HepG2 (cell line): ENCODE results near the gene POLG2. TPM values are rescaled to one million over a fixed set of nuclear protein-coding genes. Genes with fewer than 3 reads are reported as not detected.
A peak's percentile ranks its signal among the peaks of the same experiment; 100 is the strongest.

Experiments
- BCLAF1 ChIP-seq: fragments of 450-650 bp; IDR thresholded peaks from 2 replicates; pipeline ENCODE4 v1.6.1; 2017; ENCODE audit warnings: mild to moderate bottlenecking
- CERS6 ChIP-seq: sonication (generic); formaldehyde crosslinking; IDR thresholded peaks from 2 replicates; pipeline ENCODE4 v1.5.0; 2020; ENCODE audit warnings: missing genetic modification reagents
- DBP ChIP-seq: sonication (generic); formaldehyde crosslinking; IDR thresholded peaks from 2 replicates; pipeline ENCODE4 v1.4.0; 2020; ENCODE audit warnings: missing genetic modification reagents; ENCODE audit errors: not compliant biosample characterization
- DNMT1 ChIP-seq: sonication (generic); formaldehyde crosslinking; IDR thresholded peaks from 2 replicates; pipeline ENCODE4 v1.5.1; 2020; ENCODE audit warnings: mild to moderate bottlenecking, missing genetic modification reagents
- FOXC1 ChIP-seq: sonication (generic); formaldehyde crosslinking; IDR thresholded peaks from 2 replicates; pipeline ENCODE4 v1.8.0; 2022; ENCODE audit warnings: mild to moderate bottlenecking, missing genetic modification reagents, borderline replicate concordance
- HNRNPH1 ChIP-seq: fragments of 200-400 bp; formaldehyde crosslinking; optimal IDR thresholded peaks from 2 replicates; pipeline ENCODE3; 2017; ENCODE audit warnings: mild to moderate bottlenecking, low read depth, low read length
- JUND ChIP-seq: sonication (generic); formaldehyde crosslinking; IDR thresholded peaks from 2 replicates; pipeline ENCODE4 v1.8.0; 2022; ENCODE audit warnings: mild to moderate bottlenecking, missing genetic modification reagents
- KAT8 ChIP-seq: IDR thresholded peaks from 2 replicates; pipeline ENCODE4 v1.6.1; 2016; ENCODE audit warnings: missing genetic modification reagents, missing compliant biosample characterization
- KLF12 ChIP-seq: sonication (generic); formaldehyde crosslinking; IDR thresholded peaks from 2 replicates; pipeline ENCODE4 v1.4.0; 2020; ENCODE audit warnings: missing genetic modification reagents, borderline replicate concordance
- MLXIP ChIP-seq: sonication (generic); formaldehyde crosslinking; IDR thresholded peaks from 2 replicates; pipeline ENCODE4 v1.9.0; 2021; ENCODE audit warnings: missing genetic modification reagents, borderline replicate concordance
- MTERF4 ChIP-seq: sonication (generic); formaldehyde crosslinking; IDR thresholded peaks from 2 replicates; pipeline ENCODE4 v1.8.0; 2023; ENCODE audit warnings: mild to moderate bottlenecking, missing genetic modification reagents
- MTF2 ChIP-seq: sonication (generic); formaldehyde crosslinking; IDR thresholded peaks from 2 replicates; pipeline ENCODE4 v1.5.0; 2020; ENCODE audit warnings: missing genetic modification reagents, borderline replicate concordance
- MYNN ChIP-seq: sonication (generic); formaldehyde crosslinking; IDR thresholded peaks from 2 replicates; pipeline ENCODE4 v1.4.0; 2020; ENCODE audit warnings: mild to moderate bottlenecking, low read depth, missing genetic modification reagents
- NFKB2 ChIP-seq: sonication (generic); formaldehyde crosslinking; IDR thresholded peaks from 2 replicates; pipeline ENCODE4 v1.4.0; 2020; ENCODE audit warnings: missing genetic modification reagents, borderline replicate concordance
- SMAD3 ChIP-seq: sonication (generic); formaldehyde crosslinking; IDR thresholded peaks from 2 replicates; pipeline ENCODE4 v1.4.0; 2020; ENCODE audit warnings: missing genetic modification reagents
- TRIM24 ChIP-seq: sonication (generic); formaldehyde crosslinking; IDR thresholded peaks from 2 replicates; pipeline ENCODE4 v1.8.0; 2022; ENCODE audit warnings: mild to moderate bottlenecking, missing genetic modification reagents
- ZNF30 ChIP-seq: sonication (generic); formaldehyde crosslinking; IDR thresholded peaks from 2 replicates; pipeline ENCODE4 v1.5.0; 2020; ENCODE audit warnings: mild to moderate bottlenecking, missing genetic modification reagents
- ZNF33B ChIP-seq: sonication (generic); formaldehyde crosslinking; IDR thresholded peaks from 2 replicates; pipeline ENCODE4 v1.5.1; 2020; ENCODE audit warnings: mild to moderate bottlenecking, missing genetic modification reagents
- ZNF761 ChIP-seq: sonication (generic); formaldehyde crosslinking; conservative IDR thresholded peaks from 2 replicates; pipeline ENCODE4 v1.4.0; 2020; ENCODE audit warnings: mild to moderate bottlenecking, missing genetic modification reagents
- ZNF879 ChIP-seq: sonication (generic); formaldehyde crosslinking; IDR thresholded peaks from 2 replicates; pipeline ENCODE4 v1.8.1; 2023; ENCODE audit warnings: missing genetic modification reagents
- ZSCAN29 ChIP-seq: sonication (generic); formaldehyde crosslinking; conservative IDR thresholded peaks from 2 replicates; pipeline ENCODE4 v1.4.0; 2020; ENCODE audit warnings: mild to moderate bottlenecking, missing genetic modification reagents
- polyA plus RNA-seq, 8 experiments: library from polyadenylated mRNA; depleted of rRNA in 3 of 8; stranded (reverse) in 7 of 8; unstranded in 1 of 8; fragments of >200 nt; fragmentation: Illumina TruSeq in 4 of 8; extraction: Trizol in 4 of 8; gene quantifications; 2 replicates each; pipeline versions ENCODE4 v1.2.1 to v1.2.3, GENCODE V29; 2011 to 2016; ENCODE audit warnings: low read depth in 4 of 8, missing spikeins in 1 of 8, mixed read lengths in 1 of 8; ENCODE audit not compliant: insufficient read depth in 1 of 8
- total RNA-seq, 5 experiments: library from RNA; depleted of rRNA; stranded (reverse); fragments of >200 nt; fragmentation: Illumina TruSeq; extraction: Trizol; gene quantifications; 2 replicates each; pipeline ENCODE4 v1.2.3, GENCODE V29; 2016; ENCODE audit warnings: low read depth in 1 of 5

The POLG2 gene
- total and polyA plus RNA-seq, 2 of the 13 experiments (the other 11 are each of a cell fraction or from before 2014, with no cell fraction given) = 21.1 to 25.5 TPM

GRCh38 chr17:64496786-64497564, at the start of gene POLG2 (continued):
- peak; percentile 57; the same call in 1 of the 2 replicates for TF ChIP-seq MTERF4 (CRISPR knock-in tag)
- TF ChIP-seq BCLAF1 = no peak
- no peak for TF ChIP-seq ZNF30 (CRISPR knock-in tag)
- TF ChIP-seq DBP (CRISPR knock-in tag) = peak; percentile 47
- peak; percentile 57; the same call in 1 of the 2 replicates for TF ChIP-seq JUND (CRISPR knock-in tag)
- TF ChIP-seq KLF12 = peak; percentile 92
- TF ChIP-seq HNRNPH1 = no peak
- TF ChIP-seq NFKB2 (CRISPR knock-in tag) = peak; percentile 83; the same call in 1 of the 2 replicates
- TF ChIP-seq SMAD3 (CRISPR knock-in tag) = peak; percentile 15
- peak; percentile 65 for TF ChIP-seq ZNF33B (CRISPR knock-in tag)
- TF ChIP-seq KAT8 (CRISPR knock-in tag) = peak; percentile 92
- TF ChIP-seq TRIM24 (CRISPR knock-in tag) = no peak
- no peak for TF ChIP-seq DNMT1 (CRISPR knock-in tag)
- TF ChIP-seq FOXC1 = no peak; the same call in 1 of the 2 replicates
- no peak for TF ChIP-seq MYNN
- no peak for TF ChIP-seq ZNF879 (CRISPR knock-in tag)
- peak; percentile 89 for TF ChIP-seq ZSCAN29
- no peak for TF ChIP-seq CERS6 (CRISPR knock-in tag)
- no peak; the same call in 1 of the 2 replicates for TF ChIP-seq MTF2
- no peak for TF ChIP-seq MLXIP (CRISPR knock-in tag)
- no peak; the same call in 1 of the 2 replicates for TF ChIP-seq ZNF761 (CRISPR knock-in tag)
